ENCODE data around the gene ARHGAP23.

The ARHGAP23 gene

DNA sequence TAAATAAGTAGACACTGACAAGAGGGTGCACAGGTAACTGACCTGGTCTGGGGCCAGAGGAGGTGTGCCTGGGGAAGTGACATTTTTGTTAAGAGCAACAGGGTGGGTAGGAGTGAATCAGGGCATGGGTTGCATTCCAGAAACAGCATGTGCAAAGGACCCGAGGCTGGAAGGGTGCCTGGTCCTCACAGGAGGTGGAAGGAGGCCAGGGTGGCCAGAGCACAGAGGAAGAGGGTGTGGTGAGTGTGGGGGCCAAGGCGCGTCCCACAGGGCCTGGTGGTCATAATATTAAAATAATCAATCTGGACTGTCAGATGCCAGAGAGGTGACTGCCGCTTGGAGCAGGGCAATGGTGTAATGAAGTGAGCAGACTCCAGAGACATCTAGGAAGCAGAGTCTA lies 14.3 kb downstream of the ARHGAP23 start:
- no peak for DNase-seq (ENCODE audit: low spot score)

DNA sequence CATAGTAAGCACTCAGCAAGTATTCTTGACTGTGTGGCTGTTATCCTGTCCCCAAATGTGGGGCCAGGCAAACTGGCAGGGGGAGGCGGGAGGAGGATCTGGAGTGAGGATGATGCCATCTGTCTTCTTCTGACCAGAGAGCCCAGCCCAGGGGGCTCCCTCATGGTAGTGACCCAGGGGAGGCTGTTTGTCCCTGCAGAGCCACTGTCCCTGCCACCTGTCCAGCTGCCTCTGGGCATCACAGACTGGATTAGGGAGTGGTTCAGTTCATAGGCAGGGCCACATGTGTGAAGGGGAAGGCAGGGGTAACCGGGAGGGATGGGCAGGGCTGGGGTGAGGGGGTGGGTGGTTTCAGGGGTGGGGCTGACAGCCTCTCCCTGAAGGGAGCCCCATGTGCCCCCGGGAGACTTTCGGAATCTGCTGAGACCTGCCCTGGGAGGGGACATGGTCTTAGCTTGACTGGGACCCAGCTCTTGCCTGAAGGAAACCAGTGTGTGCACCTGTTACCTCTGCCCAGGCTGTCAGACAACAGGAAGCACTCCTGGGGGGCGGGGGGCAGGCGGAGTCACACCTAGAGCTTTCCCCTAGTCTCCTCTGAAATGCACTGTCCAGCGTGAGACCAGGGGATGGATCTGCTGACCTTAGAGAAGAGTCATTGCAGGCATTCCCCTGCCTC lies 15.2 kb downstream of the ARHGAP23 start:
- no peak for DNase-seq (ENCODE audit: low spot score)

DNA sequence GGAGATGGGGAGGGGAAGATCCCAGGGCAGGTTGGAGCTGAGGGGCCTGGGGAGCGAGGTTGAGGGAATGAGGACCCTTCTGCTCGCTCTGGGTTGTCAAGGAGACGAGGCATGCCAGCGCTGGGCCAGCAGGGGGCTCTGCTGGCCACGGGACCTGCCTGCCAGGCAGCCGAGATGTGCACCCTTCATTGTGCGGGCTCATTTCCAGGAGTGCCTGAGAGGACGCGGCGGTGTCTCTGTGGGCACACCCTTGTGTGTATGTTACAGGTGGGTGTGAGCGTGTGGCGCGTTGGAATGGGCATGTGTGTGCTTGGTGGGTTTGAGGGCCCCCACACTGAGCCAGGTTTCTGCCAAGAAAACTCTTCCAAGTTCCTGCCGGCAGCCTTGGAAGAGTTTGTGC lies 15.9 kb downstream of the ARHGAP23 start:
- peak; percentile 67 for DNase-seq (ENCODE audit: low spot score)

DNA sequence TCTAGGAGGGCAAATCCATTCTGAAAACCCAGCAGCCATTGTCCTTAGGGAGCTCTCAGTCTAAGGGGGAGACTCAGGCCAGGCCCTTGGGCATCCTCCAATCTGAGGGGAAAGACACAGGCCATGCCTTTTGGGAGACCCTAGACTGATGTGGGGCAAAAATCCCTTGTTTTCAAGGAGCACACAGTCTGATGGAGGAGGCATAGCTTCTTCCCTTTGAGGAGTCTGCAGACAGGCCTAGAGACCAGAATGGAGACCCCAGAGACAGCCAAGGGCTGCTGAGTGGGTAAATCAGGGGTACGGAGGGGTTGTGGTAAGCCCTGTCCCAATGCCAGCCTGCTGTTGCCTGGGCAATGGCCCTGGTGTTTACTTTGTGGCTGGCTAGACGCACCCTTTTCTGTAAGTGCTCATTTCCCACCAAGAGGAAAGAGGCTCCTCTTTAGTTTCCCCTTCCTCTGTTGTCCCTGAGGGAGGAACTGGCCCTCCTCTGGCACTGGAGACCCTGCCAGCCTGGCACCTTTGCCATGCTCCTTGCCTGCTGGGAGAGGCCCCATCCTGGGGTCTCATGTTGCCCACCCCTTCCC lies 19.3 kb downstream of the ARHGAP23 start:
- DNase-seq (ENCODE audit: low spot score): peak; percentile 40

DNA sequence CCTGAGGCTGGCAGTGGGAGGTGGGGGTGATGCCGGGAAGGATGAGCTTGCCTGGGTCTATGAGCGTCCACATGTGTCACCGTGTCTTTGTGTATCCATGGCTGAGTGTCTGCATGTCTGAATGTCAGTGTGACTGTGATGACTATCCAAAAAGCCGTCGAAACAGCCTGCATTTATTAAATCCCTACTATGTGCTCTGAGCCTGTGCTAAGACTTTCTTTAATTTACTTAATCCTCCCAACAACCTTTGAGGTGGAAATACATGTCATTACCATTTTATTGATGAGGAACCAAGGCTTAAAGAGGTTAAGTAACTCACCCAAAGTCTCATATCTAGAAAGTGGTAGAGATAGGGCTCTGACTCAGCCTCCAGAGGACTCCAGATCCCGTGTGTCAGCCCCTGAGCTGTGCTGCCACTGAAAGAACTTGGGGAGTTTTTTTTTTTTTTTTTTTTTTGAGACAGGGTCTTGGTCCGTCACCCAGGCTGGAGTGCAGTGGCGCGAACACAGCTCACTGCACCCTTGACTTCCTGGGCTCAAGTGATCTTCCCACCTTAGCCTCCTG lies 20.0 kb downstream of the ARHGAP23 start:
- no peak for DNase-seq (ENCODE audit: low spot score)

DNA sequence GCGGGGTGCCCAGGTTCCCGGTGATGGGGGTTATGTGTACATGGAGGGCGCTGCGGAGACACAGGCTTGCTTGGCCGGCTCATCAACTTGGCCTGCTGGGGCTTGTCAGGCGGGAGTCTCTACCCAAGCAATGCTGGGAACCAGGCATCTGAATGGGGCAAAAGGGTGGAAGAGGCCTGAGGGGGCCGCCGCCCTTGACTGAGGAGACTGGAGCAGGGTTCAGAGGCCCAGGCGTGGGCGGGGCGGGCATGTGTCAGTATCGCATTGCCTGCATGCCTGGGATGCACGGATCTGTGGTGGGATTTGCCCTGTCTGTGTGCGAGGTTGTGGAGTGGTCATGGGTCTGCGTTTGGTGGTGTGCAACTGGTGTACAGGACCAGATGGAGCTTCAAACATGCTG lies 21.1 kb downstream of the ARHGAP23 start:
- peak; percentile 76 for DNase-seq (ENCODE audit: low spot score)

DNA sequence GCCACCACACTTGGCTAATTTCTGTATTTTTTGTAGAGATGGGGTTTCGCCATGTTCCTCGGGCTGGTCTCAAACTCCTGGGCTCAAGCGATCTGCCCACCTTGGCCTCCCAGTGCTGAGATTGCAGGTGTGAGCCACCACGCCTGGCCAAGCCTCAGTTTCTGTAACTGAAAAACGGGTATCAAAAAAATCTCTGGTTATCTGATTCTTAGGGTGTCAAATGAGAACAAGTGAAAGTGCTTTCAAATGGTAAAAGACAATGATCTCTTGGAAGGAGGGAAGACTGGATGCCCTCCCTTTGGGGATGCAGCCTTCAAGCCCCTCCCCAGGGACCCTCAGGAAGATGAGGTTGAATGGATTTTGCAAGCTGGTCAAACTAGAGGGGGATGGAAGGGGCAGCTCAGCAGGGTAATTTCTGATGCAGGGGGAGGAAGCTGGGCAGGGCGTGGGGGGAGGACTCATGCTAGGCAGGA lies 22.3 kb downstream of the ARHGAP23 start:
- DNase-seq (ENCODE audit: low spot score): no peak

DNA sequence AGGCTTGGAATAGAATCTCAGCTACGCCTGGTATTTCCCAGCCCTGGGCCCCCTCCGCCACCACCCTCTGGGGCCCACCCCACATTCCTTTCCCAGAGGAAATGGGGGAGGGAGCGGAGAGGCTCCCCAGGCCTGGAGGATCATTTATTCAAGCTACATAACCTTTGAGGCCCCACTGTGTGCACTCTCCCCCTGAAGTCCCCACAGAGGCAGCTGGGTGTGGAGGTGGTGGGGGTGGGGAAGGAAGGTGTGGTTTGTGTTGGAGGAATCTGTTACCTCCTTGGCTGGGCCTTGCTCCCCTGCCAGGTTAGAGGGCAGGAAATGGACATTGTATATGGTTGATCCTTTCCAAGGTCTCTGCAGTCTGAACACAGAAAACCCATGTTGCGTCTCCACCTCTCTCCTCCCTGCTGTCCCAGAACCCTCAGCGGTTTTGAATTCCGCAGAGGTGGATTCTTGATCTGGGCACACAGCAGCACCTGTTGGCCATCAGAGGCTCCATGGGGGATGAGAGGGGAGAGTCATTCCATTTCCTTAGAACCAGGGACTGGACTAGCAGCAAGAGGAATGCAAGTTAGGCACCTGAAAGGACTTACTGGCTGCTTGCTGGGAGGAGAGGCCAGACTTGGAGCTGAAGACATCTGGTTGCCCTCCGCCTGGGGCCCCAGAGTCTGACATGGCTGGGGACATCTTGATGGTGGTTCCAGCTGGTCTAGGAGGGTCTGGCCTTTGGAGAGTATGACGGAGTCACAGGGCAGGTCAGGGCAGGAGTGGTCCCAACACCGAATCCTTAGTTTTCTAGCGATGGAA lies 23.0 kb downstream of the ARHGAP23 start:
- peak; percentile 79 for DNase-seq (ENCODE audit: low spot score)

DNA sequence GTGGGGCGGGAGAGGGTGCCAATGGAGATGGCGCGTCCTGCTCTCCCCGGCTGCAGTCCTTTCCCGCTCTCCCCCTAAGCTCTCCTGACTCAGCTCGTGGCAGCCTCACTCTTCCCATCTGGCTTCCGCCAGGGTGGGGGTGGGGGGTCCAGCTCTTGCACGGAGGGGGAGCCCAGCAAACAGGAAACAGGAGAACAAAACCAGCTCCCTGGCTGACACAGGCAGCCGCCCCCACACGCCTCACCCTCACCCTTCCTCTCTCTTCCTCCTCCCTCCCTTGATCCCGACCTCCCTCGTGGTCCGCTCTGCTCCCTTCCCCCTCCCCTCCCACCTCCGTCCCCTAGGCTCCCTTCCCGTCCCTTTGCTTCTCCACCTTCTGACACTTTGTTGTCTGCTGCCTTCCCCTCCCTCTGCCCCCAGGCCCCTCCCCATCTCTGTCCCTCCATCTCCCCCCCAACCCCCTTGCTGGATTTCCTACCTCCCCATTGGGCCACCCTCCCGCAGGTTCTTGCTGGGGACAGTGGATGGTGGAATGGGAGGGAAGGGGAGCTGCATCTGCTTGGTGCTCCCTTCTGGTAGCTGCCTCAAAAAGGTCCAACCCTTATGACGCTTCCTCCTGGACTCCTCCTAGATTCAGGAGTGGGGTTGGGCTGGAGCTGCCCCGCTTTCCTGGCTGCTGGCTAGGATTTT lies 23.7 kb downstream of the ARHGAP23 start:
- DNase-seq (ENCODE audit: low spot score): peak; percentile 84

DNA sequence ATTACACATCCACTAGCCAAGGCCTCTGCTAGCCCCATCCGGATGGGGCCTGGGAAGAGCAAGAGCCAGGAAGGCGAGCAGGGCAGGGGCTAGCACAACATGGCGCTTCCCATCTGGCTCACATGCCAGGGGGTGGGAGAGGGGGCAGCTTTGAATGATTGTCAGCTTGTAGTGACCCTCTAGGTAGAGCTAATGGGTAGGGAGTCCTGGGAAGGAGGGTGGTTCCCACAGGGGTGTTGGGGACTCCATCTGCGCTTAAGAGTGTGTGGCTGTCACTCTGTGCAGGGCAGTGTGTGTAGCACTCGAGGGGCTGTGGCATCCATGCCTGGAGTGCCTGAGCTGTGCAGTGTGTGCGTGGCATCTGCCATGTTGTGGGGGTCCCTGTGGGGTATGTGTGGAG lies 24.5 kb downstream of the ARHGAP23 start:
- DNase-seq (ENCODE audit: low spot score): no peak

DNA sequence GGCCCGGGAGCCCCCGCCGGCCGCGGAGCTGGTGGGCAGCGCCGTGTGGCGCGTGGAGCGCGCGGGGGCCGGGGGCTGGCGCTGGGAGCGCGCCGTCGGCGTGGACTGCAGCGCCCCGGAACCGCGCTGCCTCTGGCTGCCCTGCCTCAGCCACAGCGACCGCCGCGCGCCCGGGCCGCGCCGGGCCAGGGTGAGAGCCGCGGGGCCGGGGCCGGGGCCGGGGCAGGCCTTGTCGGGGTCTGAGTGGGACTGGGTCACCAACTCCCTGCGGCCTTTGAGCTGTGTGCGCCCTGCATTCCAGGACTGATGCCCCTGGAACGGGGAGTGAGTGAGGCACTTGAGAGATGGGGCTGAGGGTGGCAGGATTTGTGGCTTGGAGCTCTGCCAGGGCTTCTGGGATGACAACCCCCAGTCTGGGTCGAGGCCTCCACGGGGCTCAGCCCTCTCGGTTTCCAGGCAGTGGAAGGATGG lies 25.7 kb downstream of the ARHGAP23 start:
- peak; percentile 45 for DNase-seq (ENCODE audit: low spot score)

DNA sequence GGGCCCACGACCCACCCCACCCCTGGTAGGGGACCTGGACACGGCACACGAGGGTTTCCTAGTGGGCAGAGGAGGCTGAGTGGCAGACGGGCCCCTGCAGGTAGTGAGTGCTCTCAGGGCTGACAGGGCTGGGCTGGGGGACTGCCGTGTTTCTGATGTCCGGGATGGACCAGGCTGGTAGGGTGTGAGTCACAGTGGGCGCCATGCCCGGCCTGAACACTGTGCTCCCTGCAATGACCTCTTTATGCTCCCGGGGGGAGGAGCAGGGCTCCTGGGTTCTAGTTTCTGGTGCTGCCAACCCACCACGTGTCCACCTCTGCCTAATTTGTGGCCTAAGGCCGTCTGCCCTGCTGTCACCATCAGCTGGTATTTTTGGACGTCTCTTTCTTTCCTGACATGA lies 26.3 kb downstream of the ARHGAP23 start:
- DNase-seq (ENCODE audit: low spot score): peak; percentile 59

DNA sequence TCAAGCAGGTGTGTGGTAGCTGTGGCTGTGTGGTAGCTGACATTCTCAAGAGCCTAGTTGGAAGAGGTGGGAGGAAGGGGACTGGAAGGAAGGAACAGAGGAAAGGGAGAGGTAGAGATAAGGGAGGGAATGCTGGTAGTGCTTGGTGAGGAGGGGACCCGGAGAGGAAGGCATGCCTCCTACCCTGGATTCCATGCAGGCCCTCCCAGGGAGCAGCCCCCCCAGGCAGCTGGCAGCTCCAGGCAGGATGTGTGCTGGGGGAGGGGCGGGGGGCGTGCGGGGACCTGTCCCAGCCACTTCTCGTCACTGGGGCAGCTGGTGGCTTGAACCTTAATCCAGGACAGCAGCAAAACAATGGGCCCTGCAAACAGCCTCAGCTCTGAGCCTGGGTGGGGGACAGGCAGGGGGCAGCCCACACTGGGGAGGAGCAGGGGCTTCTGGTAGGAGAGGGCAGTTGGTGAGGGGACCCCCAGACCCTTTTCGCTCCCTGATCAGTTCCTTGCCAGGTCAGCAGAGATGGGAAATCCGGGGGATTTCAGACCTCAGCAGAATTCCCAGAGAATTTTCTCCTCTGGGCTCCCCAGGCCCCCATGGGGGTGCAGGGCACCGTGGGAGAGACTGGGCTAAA lies 27.1 kb downstream of the ARHGAP23 start:
- DNase-seq (ENCODE audit: low spot score): no peak

DNA sequence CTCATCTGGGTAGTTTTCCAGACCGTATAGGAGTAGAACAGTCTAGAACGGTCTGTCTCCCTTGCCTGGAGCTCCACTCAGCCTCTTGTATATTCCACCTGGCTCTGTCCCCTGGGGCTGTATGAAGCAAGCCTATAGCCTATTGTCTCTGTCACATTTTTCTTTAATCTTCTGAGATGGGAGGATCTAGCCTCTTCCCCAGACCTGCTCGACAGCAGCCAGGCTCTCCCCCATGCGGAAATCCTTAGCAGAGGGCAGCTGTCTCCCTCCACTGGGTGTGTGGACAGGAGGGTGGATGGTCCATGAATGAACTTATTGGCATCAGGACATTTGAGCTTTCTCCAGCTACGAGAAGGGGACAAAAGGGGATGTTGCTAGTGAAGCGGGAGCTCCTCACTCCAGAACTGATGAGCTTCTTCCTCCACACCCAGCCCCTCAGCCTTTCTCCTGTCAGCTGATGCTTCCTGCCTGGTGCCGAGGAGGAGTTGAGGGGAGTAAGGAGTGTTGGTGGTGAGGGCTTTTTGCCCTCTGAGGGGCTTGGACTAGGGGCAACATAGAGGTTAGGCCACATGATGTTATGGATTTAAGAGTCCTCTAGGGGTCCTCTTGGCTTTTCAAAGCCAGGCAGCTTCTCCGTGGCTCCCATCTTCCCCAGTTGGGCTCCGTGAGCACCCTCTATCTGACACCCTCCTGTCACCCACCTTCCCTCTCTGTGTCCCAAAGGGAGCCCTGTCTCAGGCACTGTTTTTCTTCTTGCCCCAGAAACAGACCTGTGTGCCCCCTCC lies 28.0 kb downstream of the ARHGAP23 start:
- no peak for DNase-seq (ENCODE audit: low spot score)

DNA sequence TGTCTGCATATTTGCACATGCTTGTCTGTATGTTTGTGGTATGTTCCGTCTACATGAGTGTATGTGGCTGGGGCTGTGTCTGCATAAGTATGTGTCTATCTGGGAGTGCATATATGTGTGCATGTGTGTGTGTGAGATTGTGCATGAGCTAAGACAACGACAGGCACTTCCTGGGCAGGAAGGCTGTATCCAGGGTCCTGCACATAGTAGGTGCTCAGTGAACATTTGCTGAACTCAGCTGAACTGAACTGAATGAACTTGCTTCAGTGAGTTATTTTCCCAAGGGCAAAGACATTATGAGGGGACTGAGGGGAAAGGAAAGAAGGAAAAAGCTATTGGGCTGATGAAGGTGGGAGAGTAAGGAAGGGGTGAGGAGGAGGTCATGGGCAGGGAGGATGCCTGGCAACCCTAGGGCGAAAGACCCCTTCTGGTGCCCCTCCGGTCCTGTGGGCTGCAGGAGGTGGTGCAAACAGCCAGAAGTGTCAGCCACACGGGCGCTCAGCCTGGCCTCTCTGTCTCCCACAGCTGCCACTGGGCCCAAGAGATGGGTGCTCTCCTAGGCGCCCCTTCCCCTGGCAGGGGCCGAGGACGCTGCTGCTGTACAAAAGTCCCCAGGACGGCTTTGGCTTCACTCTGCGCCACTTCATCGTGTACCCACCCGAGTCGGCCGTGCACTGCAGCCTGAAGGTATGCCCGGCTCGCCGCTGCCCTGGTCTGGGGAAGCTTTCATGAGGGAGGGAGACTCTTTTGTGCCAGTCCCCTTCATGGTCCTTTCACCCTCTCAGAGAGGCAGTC lies 29.5 kb downstream of the ARHGAP23 start:
- DNase-seq (ENCODE audit: low spot score): no peak

DNA sequence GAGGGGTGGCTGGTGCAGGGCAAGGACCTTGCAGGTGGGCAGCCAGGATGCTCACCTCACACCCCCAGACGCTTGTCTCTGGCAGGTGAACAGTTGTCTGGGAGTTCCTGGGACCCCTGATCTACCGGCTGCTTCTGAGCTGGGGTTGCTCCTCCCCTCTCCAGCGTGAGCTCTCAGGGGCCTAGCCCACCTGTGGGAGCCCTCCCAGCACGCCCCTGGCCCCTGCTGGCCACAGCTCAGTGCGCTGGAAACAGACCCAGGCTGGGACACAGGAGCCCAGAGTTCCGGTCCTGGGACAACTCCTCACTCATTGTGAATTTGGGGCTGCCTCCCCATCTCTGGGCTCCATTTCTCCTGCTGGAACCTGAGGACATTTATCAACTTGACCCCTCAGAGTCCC lies 30.3 kb downstream of the ARHGAP23 start:
- DNase-seq (ENCODE audit: low spot score): no peak

DNA sequence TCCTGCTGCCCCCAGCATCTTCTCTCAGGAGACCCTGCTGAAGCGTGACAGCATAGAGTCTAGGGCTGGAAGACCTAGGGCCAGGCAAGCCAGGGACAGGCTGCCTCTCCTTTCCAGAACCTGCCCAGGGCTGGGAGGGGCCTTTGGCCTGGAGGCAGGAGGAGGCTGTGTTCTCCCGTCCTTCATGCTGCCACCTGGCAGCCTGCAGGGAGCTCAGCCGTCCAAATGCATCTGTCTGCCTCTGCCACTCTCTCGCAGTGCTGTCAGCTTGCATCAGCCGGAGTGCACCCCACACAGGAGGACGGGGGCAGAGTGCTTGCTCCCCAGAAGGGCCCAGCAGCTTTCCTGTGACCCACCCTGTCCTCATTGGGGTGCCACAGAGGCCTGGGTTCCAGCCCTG lies 31.3 kb downstream of the ARHGAP23 start:
- no peak for DNase-seq (ENCODE audit: low spot score)

DNA sequence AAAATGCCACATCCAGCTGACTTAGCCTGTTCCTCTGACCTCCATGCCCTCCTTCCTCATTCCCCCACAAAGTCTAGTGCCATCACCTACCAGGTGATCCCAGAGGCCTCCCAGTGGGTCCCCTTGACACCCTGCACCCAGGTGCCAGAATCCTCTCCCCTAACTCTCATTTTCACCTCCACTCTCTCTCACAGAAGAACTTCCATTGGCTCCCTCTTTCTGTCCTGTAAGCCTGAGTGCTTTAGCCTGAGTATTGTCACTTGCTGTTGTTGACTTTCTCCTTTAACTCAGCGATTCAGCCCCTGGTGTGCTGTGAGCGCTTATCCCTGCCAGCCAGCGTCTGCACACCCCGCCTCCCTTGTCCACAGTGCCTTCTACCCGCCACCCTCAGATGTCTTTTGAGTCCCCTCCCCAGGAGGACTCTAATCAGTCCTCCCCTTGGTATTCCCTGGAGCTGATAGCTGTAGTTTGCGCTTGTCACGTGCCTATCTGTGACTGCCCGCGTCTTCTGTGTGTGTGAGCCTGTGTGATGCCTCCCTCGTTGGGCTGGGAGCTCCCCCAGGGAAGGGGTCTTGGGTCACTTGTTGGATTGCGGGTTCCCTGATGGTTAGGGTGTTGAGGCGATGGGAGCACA lies 31.9 kb downstream of the ARHGAP23 start:
- DNase-seq (ENCODE audit: low spot score): no peak

Measured in SW480 (cell line).